IPS-15b (cell line): ENCODE results near the gene THBS3.
"Not testable (repeated sequence)": the region's sequence is repeated elsewhere in the genome, so short reads cannot be mapped to it uniquely, and the experiment has no call there.

Source experiments
- H3K27me3 ChIP-seq: one replicate; pipeline ENCODE4 v1.6.1; 2013; ENCODE audit warnings: low read length; ENCODE audit not compliant: control insufficient read depth, insufficient read depth
- H3K36me3 ChIP-seq: one replicate; pipeline ENCODE4 v1.6.1; 2013; ENCODE audit warnings: low read length; ENCODE audit not compliant: control insufficient read depth, insufficient read depth
- H3K4me1 ChIP-seq: one replicate; pipeline ENCODE4 v1.6.1; 2013; ENCODE audit warnings: mild to moderate bottlenecking, low read length; ENCODE audit not compliant: control insufficient read depth, insufficient read depth
- H3K4me3 ChIP-seq: one replicate; pipeline ENCODE4 v1.5.1; 2013; ENCODE audit warnings: low read depth, low read length
- H3K9ac ChIP-seq: one replicate; pipeline ENCODE4 v1.6.1; 2013; ENCODE audit warnings: low read depth, mild to moderate bottlenecking, low read length
- H3K9me3 ChIP-seq: one replicate; pipeline ENCODE4 v1.6.1; 2013; ENCODE audit warnings: mild to moderate bottlenecking, low read length; ENCODE audit not compliant: control insufficient read depth, insufficient read depth

THBS3 gene

DNA sequence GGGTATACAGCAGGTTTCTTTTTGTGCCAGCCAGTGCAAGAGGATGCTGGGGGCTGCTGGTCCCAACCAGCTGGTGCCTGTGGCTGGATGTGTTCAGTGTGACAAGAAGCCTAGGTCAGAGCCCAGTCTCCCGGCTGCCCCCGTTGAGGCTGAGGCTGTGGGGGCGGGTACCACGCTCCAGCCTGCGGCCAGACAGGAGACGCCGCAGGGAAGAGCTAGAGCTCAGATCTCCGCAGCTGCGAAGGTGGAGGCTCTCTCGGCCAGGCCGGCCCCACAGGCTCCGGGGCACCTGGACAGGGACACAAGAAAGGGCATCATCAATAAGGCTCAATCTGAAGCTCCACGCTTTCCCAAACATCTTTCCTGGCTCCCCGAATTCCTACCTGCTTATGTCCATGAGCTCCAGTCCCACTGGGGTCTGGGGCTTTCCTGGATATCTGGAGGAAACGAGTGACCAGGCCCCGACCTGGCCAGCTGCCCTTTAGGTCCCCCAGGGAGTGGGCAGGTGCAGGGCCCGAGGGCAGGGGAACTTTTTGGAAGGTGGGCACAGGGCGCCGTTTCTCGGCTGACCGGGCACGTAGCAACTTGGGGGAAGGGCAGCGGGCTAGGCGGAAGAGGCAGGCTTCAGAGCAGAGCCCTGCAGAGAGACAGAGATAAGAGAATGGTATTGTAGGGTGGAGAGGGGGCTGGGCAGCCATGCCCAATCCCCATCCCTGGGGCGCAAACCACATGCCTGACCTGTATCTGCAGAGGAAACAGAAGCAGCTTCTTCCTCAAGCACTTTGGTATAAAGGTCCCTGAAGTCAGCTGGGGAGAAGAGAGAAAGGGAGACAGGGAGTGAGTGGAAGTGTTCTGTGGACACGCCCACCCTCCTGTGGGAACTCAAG is 40.2 kb upstream of the THBS3 start:
- Histone ChIP-seq H3K4me1 (no peaks in the 10 kb centered on the region), H3K27me3 (peaks cover 24% of the 10 kb centered on the region), H3K4me3 (no peak overlapping the region), H3K36me3 (peaks cover 11% of the 10 kb centered on the region), H3K9me3 (no peaks in the 10 kb centered on the region), H3K9ac (no peak overlapping the region)

DNA sequence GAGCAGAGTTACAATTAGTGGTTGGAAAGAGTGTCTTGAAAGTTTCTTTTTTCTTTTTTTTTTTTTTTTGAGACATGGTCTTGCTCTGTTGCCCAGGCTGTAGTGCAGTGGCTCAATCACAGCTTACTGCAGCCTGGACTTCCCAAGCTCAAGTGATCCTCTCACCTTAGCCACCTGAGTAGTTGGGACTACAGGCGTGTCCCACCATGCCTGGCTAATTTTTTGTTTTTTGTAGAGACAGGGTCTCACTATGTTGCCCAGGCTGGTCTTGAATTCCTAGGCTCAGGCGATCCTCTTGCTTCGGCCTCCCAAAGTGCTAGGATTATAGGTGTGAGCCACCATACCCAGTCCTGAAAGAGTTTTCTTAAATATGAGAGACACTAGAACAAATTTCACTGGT is 39.1 kb upstream of the THBS3 start:
- not testable (repeated sequence) for H3K4me1 ChIP-seq, H3K9ac ChIP-seq, H3K4me3 ChIP-seq, H3K9me3 ChIP-seq
- Histone ChIP-seq H3K27me3 (peaks cover 26% of the 10 kb centered on the region), H3K36me3 (peaks cover 11% of the 10 kb centered on the region)

DNA sequence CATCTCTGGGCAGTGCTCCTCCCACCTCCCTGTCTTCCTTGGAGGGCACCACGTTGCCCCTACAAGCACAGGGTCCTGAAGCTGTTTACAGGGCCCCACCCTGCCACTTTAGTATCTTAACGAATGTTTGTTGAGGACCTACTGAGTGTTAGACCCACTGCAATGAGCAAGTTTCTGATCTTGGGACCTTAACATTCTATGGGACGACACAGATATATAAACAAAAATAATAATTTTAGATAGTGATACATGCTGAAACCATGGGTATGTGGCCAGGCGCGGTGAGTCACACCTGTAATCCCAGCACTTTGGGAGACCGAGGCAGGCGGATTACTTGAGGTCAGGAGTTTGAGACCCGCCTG is 37.4 kb upstream of the THBS3 start:
- Histone ChIP-seq H3K36me3 (peaks cover 11% of the 10 kb centered on the region), H3K4me3 (peak overlapping the region; percentile 68), H3K27me3 (peaks cover 26% of the 10 kb centered on the region), H3K9ac (peak overlapping the region; percentile 37), H3K9me3 (no peaks in the 10 kb centered on the region), H3K4me1 (no peaks in the 10 kb centered on the region)

DNA sequence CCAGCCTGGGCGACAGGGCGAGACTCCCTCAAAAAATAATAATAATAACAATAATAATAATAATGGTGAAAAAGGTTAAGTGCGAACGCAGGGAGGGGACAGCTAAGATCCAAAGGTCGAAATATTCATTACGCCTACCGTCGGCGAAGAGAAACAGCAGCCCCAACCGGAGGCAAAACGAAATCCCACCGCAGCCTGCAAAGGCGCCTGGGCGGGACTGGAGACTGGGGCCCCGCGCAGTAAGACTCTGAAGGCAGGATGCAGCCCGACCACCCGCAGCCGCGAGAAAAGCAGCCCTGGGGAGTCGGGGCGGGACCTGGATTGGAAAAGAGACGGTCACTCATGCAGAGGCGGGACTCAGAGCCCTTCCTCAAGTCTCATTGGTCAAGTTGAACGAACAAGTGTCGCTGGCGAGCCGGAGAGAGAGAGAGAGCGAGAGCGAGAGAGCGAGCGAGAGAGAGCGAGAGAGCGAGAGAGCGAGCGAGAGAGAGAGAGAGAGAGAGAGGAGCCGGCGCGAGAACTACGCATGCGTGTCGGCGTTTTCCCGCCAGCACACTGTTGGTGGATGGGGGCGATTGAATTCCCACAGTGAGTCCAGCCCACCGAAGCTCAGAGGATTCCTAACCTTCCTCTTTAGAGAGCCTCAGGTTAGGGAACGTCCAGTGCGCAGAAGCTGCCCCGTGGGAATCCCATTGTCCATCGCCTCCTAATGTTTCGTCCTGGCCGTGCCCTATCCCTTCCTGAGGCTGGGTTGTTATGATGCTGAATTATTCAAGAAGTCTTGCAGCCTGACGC is 36.9 kb upstream of the THBS3 start:
- Histone ChIP-seq H3K36me3 (peaks cover 11% of the 10 kb centered on the region), H3K9ac (peak overlapping the region; percentile 73), H3K27me3 (peaks cover 26% of the 10 kb centered on the region), H3K9me3 (no peaks in the 10 kb centered on the region), H3K4me1 (no peaks in the 10 kb centered on the region), H3K4me3 (peak overlapping the region; percentile 68)

DNA sequence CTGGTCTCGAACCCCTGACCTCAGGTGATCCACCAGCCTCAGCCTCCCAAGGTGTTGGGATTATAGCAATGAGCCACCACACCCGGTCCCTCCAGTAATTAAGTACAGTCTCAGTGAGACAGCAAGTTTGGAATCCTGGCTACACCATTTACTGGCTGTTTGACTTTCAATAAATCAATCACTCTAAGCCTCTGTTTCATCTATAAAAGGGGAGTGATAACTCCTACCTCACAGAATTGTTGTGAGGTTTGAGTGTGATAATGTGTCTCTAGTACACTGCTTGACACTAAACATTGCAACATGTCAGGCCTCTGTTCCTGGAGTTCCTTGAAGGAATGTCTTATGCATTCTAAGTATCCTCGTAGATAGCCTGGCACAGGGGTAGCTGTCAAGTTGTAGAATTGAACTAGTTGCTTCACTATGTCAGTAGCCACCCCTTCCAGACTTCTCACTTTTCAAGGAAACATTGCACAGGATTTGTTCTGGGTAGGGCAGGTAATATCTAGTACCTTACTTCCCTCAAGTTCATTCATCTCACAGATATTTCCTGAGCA is 35.2 kb upstream of the THBS3 start:
- H3K9me3 ChIP-seq: no peaks in the 10 kb centered on the region
- peaks cover 26% of the 10 kb centered on the region for H3K27me3 ChIP-seq
- H3K9ac ChIP-seq: no peak overlapping the region
- H3K36me3 ChIP-seq: peaks cover 5% of the 10 kb centered on the region
- H3K4me3 ChIP-seq: peak overlapping the region; percentile 53
- H3K4me1 ChIP-seq: no peaks in the 10 kb centered on the region

DNA sequence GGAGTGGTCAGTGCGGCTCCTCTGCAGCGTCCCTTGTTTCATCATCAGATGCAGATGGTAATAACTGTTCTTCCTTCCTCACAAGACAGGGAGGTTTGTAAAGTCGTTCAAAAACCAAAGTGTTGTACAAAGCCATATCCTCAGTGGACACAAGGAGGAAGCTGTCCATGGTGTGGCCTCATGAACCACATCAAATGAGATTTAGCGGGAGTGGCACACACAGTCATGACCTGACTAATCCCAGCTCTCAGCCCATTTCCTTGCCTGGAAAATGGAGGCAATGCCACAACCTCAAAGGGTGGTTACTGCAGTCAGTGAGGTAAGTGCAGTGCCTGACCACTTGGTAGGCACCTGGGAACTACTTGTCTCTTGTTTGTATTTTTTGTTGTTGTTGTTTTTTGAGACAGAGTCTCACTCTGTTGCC is 34.2 kb upstream of the THBS3 start:
- Histone ChIP-seq H3K36me3 (peaks cover 3% of the 10 kb centered on the region), H3K27me3 (peaks cover 24% of the 10 kb centered on the region), H3K4me3 (no peak overlapping the region), H3K9ac (no peak overlapping the region), H3K4me1 (no peaks in the 10 kb centered on the region), H3K9me3 (no peaks in the 10 kb centered on the region)

DNA sequence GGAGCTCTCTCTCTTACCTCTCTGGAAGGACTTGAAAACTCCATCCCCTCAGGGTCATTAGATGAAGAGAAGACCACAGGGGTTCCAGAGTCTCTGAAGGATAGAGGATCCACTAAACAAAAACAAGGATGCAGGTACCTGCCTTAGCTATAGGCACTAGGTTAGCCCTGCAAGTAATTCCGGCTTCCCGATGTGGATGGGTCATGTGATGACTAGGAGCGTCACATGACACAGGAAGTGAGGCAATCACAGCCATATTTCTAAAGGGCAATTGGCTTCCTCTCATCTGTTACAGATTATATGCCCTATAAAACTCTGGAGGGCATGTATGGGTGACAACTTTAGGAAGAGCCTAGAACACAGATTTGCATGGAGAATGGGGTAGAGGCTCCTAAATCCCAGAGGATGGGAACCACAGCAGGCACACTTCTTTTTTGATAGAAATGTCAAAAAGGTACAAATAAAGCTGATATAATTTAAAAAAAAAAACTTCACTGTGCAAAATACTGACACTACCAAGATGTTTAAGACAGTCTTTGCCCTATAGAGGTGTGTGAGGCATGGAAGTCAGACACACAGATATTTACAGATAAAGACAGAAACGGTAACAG is 33.5 kb upstream of the THBS3 start:
- H3K9me3 ChIP-seq: no peaks in the 10 kb centered on the region
- no peaks in the 10 kb centered on the region for H3K4me1 ChIP-seq
- H3K4me3 ChIP-seq: peak overlapping the region; percentile 50
- H3K27me3 ChIP-seq: peaks cover 19% of the 10 kb centered on the region
- peaks cover 3% of the 10 kb centered on the region for H3K36me3 ChIP-seq
- no peak overlapping the region for H3K9ac ChIP-seq

DNA sequence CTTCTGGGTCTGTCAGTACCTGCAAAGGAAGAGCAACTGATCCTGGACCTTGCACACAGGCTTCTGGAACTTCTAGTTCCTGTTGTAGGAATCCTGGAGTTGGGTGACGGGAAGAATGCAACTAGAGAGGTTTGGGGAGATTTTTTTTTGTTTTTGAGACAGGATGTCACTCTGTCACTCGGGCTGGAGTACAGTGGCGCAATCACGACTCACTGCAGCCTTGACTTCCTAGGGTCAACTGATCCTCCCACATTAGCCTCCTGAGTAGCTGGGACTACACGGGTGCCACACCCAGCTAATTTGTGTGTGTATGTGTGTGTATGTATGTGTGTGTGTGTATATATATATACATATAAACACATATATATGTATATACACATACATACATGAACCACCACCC is 28.8 kb upstream of the THBS3 start:
- H3K4me1 ChIP-seq: no peaks in the 10 kb centered on the region
- no peak overlapping the region for H3K9ac ChIP-seq
- H3K27me3 ChIP-seq: no peaks in the 10 kb centered on the region
- no peak overlapping the region for H3K4me3 ChIP-seq
- H3K9me3 ChIP-seq: no peaks in the 10 kb centered on the region
- H3K36me3 ChIP-seq: peaks cover 3% of the 10 kb centered on the region

DNA sequence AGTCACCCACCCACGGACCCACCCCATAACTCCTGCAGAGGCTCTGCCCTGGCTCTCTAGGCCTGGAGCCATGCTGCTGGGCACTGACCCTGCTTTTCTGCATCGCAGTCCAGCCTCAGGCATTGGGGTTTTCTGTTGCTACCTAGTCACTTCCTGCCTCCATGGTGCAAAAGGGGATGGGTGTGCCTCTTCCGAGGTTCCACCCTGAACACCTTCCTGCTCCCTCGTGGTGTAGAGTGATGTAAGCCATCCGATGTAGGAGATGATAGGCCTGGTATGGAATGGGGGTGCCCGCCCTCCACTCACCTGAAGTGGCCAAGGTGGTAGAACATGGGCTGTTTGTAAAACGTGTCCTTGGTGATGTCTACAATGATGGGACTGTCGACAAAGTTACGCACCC is 27.7 kb upstream of the THBS3 start:
- H3K9me3 ChIP-seq, H3K4me1 ChIP-seq, H3K27me3 ChIP-seq, H3K4me3 ChIP-seq, H3K9ac ChIP-seq, H3K36me3 ChIP-seq: not testable (repeated sequence)

DNA sequence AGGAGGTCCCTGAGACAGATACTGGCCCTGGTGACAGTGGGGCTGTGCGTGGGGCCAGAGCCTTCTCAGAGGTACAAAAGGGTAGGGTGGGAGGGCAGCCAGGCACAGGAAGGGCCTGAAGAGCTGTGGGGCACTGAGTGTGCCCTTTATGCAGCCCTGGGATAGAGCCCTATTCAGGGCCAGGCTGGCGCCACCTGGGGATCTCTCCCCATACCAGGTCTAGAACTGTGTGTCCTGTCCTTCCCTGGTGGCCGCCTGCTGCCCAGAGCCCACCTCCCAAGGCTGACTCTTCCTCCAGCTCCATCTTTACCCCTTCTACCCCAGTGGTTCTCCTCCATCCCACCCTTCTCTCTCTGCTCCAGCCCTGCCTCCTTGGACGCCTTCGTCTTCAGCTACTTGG is 25.8 kb upstream of the THBS3 start:
- H3K27me3 ChIP-seq, H3K9ac ChIP-seq, H3K4me3 ChIP-seq: not testable (repeated sequence)

DNA sequence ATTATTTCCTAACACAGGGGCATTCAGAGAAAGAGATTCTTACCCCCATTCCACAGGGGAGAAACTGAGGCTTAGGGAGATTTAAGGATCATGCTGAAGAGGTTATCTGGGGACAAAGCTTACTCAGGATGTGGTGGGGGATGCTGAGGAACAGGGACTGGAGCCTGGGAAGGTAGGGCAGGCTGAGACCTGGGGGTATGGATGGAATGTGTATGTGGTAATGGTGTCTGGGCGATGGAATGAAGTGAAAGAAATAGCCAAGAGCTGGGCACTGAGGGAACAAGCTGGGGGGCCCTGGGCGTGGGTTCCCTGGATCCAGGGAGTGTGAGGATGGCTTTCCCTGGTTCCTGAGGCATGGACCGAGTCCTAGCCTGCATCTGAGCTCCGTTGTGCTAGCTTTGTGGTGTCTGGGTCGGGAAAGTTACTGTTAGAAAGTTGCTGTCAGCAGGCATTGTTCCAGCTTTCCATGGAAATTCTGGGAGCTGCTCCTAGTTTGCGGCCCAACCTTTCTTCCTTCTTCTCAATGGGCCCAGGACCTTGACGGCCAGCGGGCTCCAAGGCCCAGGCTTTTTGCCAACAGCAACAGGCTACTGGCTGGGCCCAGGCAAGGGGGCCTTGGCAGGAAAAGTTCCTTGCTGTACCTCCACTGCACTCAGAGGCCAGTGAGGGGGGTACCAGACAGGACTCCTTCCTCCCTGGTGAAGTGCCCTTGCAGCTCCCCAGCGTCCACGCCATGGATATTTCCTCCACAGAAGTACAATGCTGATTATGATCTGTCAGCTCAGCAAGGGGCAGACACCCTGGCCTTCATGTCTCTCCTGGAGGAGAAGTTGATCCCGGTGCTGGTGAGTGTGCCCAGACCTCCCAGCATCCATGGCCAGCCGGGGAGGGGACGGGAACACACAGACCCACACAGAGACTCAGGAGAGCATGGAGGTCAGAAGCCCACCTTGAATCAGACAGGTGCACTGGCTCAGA is 24.6 kb upstream of the THBS3 start:
- not testable (repeated sequence) for H3K36me3 ChIP-seq, H3K4me1 ChIP-seq, H3K9me3 ChIP-seq, H3K27me3 ChIP-seq, H3K4me3 ChIP-seq, H3K9ac ChIP-seq

More for the DNA sequence above, 25.8 kb upstream of the THBS3 start:
- not testable (repeated sequence) for H3K9me3 ChIP-seq, H3K4me1 ChIP-seq, H3K36me3 ChIP-seq
